Spleen (tissue), 11 donors: ENCODE measurements around the gene TRIM63. TPM values are rescaled to one million over a fixed set of nuclear protein-coding genes. Genes with fewer than 3 reads are reported as not detected.

Experiments used
- DNase-seq: peaks from one replicate; pipeline ENCODE4 v3.0.0-alpha.2; 2020
- H3K27ac ChIP-seq, 8 donors: fragments of 200-600 bp; sonication (generic) in 7 of 8; 1 replicate in 4 of 8; 2 replicates in 4 of 8; pipeline versions ENCODE4 v1.5.0 to v1.8.0; 2016 to 2021; ENCODE audit warnings: inconsistent platforms in 4 of 8, mild to moderate bottlenecking in 4 of 8, moderate library complexity in 1 of 8
- H3K27me3 ChIP-seq, 7 donors: fragments of 200-600 bp; sonication (generic) in 6 of 7; replicated peaks in 1 of 7; 1 replicate in 4 of 7; 2 replicates in 3 of 7; pipeline versions ENCODE4 v1.5.0 to v1.8.0; 2016 to 2021; ENCODE audit warnings: inconsistent platforms in 3 of 7, mild to moderate bottlenecking in 1 of 7
- H3K36me3 ChIP-seq, 6 donors: fragments of 200-600 bp; sonication (generic) in 5 of 6; 1 replicate in 4 of 6; 2 replicates in 2 of 6; pipeline versions ENCODE4 v1.5.0 to v1.8.0; 2016 to 2021; ENCODE audit warnings: inconsistent platforms in 2 of 6
- H3K4me1 ChIP-seq, 6 donors: fragments of 200-600 bp; sonication (generic) in 5 of 6; 1 replicate in 3 of 6; 2 replicates in 3 of 6; pipeline versions ENCODE4 v1.5.0 to v1.8.0; 2016 to 2021; ENCODE audit warnings: inconsistent platforms in 3 of 6
- H3K4me3 ChIP-seq, 8 donors: fragments of 200-600 bp; sonication (generic) in 7 of 8; 1 replicate in 4 of 8; 2 replicates in 4 of 8; pipeline versions ENCODE4 v1.5.0 to v1.8.0; 2016 to 2021; ENCODE audit warnings: inconsistent platforms in 4 of 8, mild to moderate bottlenecking in 4 of 8, moderate library complexity in 2 of 8
- H3K9me3 ChIP-seq, 8 donors: fragments of 200-600 bp; sonication (generic) in 7 of 8; 1 replicate in 4 of 8; 2 replicates in 4 of 8; pipeline versions ENCODE4 v1.5.0 to v1.8.0; 2016 to 2021; ENCODE audit warnings: inconsistent platforms in 4 of 8
- CTCF ChIP-seq, 11 experiments: fragments of 200-600 bp in 7 of 11; fragments of 450-650 bp in 4 of 11; sonication (generic) in 4 of 11; IDR thresholded peaks in 8 of 11; conservative IDR thresholded peaks in 3 of 11; 1 replicate in 7 of 11; 2 replicates in 4 of 11; pipeline versions ENCODE4 v1.4.0 to v1.8.0; 2016 to 2021; ENCODE audit warnings: antibody characterized with exemption in 11 of 11, inconsistent platforms in 4 of 11, mild to moderate bottlenecking in 1 of 11
- POLR2A ChIP-seq, 3 donors: fragments of 450-650 bp; IDR thresholded peaks; one replicate each; pipeline ENCODE4 v1.5.1; 2017; ENCODE audit warnings: antibody characterized with exemption in 3 of 3, mild to moderate bottlenecking in 1 of 3
- POLR2AphosphoS5 ChIP-seq, 3 donors: sonication (generic); formaldehyde crosslinking; IDR thresholded peaks; one replicate each; pipeline ENCODE4 v1.5.1; 2017; ENCODE audit warnings: antibody characterized with exemption in 3 of 3
- WGBS, 5 donors: extraction: QIAGEN DNeasy Blood & Tissue Kit in 3 of 5; methylation state at CpG; one replicate each; pipeline versions ENCODE4 v1.1.5 to v1.1.7; 2013 to 2018; 5-methylcytosine and 5-hydroxymethylcytosine counted together
- intact Hi-C: fragments of 100-400 bp; cut with DNase I; formaldehyde crosslinking; loops from one replicate; pipeline ENCODE4 v1.15.0; 2023; ENCODE audit warnings: low total_unique reads
- polyA plus RNA-seq, 3 donors: library from polyadenylated mRNA; stranded (reverse); fragments of 200-250 nt; gene quantifications; one replicate each; pipeline ENCODE4 v1.2.1, GENCODE V29; 2013
- total RNA-seq, 7 donors: library from RNA; depleted of rRNA in 3 of 7; stranded (reverse); fragments of >200 nt in 3 of 7; fragmentation: NEBNext Ultra II Directional in 4 of 7; extraction: Animal tissue kit (Norgen Biotek cat#: 25700) in 4 of 7; gene quantifications; one replicate each; pipeline versions ENCODE4 v1.1.0 to v1.2.1, GENCODE V29; 2016 to 2021
- donor health status: healthy with polysubstance abuse.
- donor health status: DM: no; HTN: no; CAD: no; lungs with moderate emphysema.
- donor health status: DM: no; HTN: no; CAD: no.
- donor health status: Bipolar disorder and iron deficiency.
- donor health status: healthy.
- donor health status: DM: no; HTN: no; CAD: no.
- donor health status: DM: yes; HTN: yes; CAD: no.

Gene TRIM63
- total and polyA plus RNA-seq, 10 donors, result 0.13 to 0.61 (median 0.30) TPM; not detected in 5

- Histone ChIP-seq H3K4me3 (no peak overlapping the region), H3K9me3 (no peaks in the 10 kb centered on the region), H3K36me3 (no peaks in the 10 kb centered on the region), H3K27ac (no peak overlapping the region), H3K27me3 (no peaks in the 10 kb centered on the region), H3K4me1 (peaks cover 0 to 18% (median 8%) of the 10 kb centered on the region in 6 donors)
- TF ChIP-seq CTCF (IDR thresholded peaks at IDR 0.05 in 8 of 11, conservative IDR thresholded peaks at IDR 0.05 in 3 of 11) (no peak), POLR2AphosphoS5 (IDR thresholded peaks at IDR 0.05) (no peak), POLR2A (IDR thresholded peaks at IDR 0.05) (no peak)
- DNase-seq, result no peak
- intact Hi-C loops, result no loop called here
- WGBS, 5 donors, result 94 to 98% (median 95%) methylated on average over 4 of the region's 4 CpGs
Observed at GRCh38 chr1:26098602-26099001, 31.2 kb upstream of the TRIM63 start.

GRCh38 chr1:26097696-26098095 lies 30.3 kb upstream of the TRIM63 start:
- no peak overlapping the region for H3K27ac ChIP-seq
- no peak for DNase-seq
- no peaks in the 10 kb centered on the region for H3K36me3 ChIP-seq
- intact Hi-C loops, result no loop called here
- H3K4me1 ChIP-seq, result peaks cover 0 to 18% (median 9%) of the 10 kb centered on the region in 6 donors
- H3K27me3 ChIP-seq, result peaks cover 0 to under 1% (median 0%) of the 10 kb centered on the region in 7 donors
- H3K9me3 ChIP-seq, result no peaks in the 10 kb centered on the region
- no peak for TF ChIP-seq CTCF (IDR thresholded peaks at IDR 0.05 in 8 of 11, conservative IDR thresholded peaks at IDR 0.05 in 3 of 11)
- no peak for TF ChIP-seq POLR2AphosphoS5 (IDR thresholded peaks at IDR 0.05)
- TF ChIP-seq POLR2A (IDR thresholded peaks at IDR 0.05), result no peak
- H3K4me3 ChIP-seq, result no peak overlapping the region

- no peak for DNase-seq
- Histone ChIP-seq H3K4me1 (peaks cover 0 to 18% (median 9%) of the 10 kb centered on the region in 6 donors), H3K27ac (no peak overlapping the region), H3K27me3 (peaks cover 0 to 13% (median 0%) of the 10 kb centered on the region in 7 donors), H3K4me3 (no peak overlapping the region), H3K9me3 (no peaks in the 10 kb centered on the region), H3K36me3 (no peaks in the 10 kb centered on the region)
- intact Hi-C loops, result no loop called here
- TF ChIP-seq POLR2A (IDR thresholded peaks at IDR 0.05) (no peak), CTCF (IDR thresholded peaks at IDR 0.05 in 8 of 11, conservative IDR thresholded peaks at IDR 0.05 in 3 of 11) (no peak)
- WGBS, 5 donors, result 80 to 92% (median 86%) methylated on average over 2 of the region's 2 CpGs
Observed at GRCh38 chr1:26096471-26096870, 29.0 kb upstream of the TRIM63 start.

GRCh38 chr1:26094677-26095383 lies 27.4 kb upstream of the TRIM63 start:
- H3K4me3 ChIP-seq, result no peak overlapping the region
- TF ChIP-seq POLR2A (IDR thresholded peaks at IDR 0.05) (no peak), POLR2AphosphoS5 (IDR thresholded peaks at IDR 0.05) (peak; percentile 75 to 81 (median 80)), CTCF (IDR thresholded peaks at IDR 0.05 in 8 of 11, conservative IDR thresholded peaks at IDR 0.05 in 3 of 11) (peak in 4 of 11 experiments; percentile 11 to 37 (median 18))
- H3K4me1 ChIP-seq, result peaks cover 0 to 18% (median 9%) of the 10 kb centered on the region in 6 donors
- peaks cover 0 to 29% (median 0%) of the 10 kb centered on the region in 7 donors for H3K27me3 ChIP-seq
- DNase-seq, result peak; percentile 77
- peak overlapping the region in 6 of 8 donors; percentile 10 to 59 (median 51) for H3K27ac ChIP-seq
- 45 to 59% (median 48%) methylated on average over 15 to 17 of the region's 17 CpGs for WGBS, 5 donors
- no peaks in the 10 kb centered on the region for H3K36me3 ChIP-seq
- no peaks in the 10 kb centered on the region for H3K9me3 ChIP-seq
- intact Hi-C loops, result no loop called here
